Neural cell (in vitro differentiated cells): ENCODE measurements around the gene RAB22A. TPM values are rescaled to one million over a fixed set of nuclear protein-coding genes. Genes with fewer than 3 reads are reported as not detected.

ENCODE experiments used
- H2AFZ ChIP-seq: fragments of 200-600, 300-800 bp; sonication (generic), shearing (Covaris generic); 2 replicates; pipeline ENCODE4 v1.6.0; 2014; ENCODE audit warnings: low read depth, mild to moderate bottlenecking, antibody characterized with exemption, low read length, moderate library complexity
- H3F3A ChIP-seq: fragments of 200-600 bp; shearing (Covaris generic); 2 replicates; pipeline ENCODE4 v1.6.1; 2016; ENCODE audit warnings: mild to moderate bottlenecking, moderate library complexity, mixed read lengths, antibody characterized with exemption, low read length; ENCODE audit not compliant: insufficient read depth, poor library complexity, severe bottlenecking
- H3K27ac ChIP-seq: fragments of 200-600, 300-800 bp; sonication (generic), shearing (Covaris generic); 2 replicates; pipeline ENCODE4 v1.5.1; 2014; ENCODE audit warnings: mild to moderate bottlenecking, low read length, moderate library complexity
- H3K27me3 ChIP-seq: fragments of 300-800, 200-600 bp; sonication (generic), shearing (Covaris generic); 2 replicates; pipeline ENCODE4 v1.6.0; 2014; ENCODE audit warnings: mild to moderate bottlenecking, low read depth, low read length, moderate library complexity; ENCODE audit not compliant: insufficient read depth
- H3K36me3 ChIP-seq: fragments of 300-800, 200-600 bp; sonication (generic), shearing (Covaris generic); 2 replicates; pipeline ENCODE4 v1.5.1; 2014; ENCODE audit warnings: mild to moderate bottlenecking, antibody characterized with exemption, low read length, moderate library complexity; ENCODE audit not compliant: insufficient read depth
- H3K4me2 ChIP-seq: fragments of 300-800, 200-600 bp; sonication (generic), shearing (Covaris generic); 2 replicates; pipeline ENCODE4 v1.6.0; 2014; ENCODE audit warnings: mild to moderate bottlenecking, low read length
- H3K4me3 ChIP-seq: fragments of 300-800, 200-600 bp; sonication (generic), shearing (Covaris generic); 2 replicates; pipeline ENCODE4 v1.5.1; 2014; ENCODE audit warnings: mild to moderate bottlenecking, low read length, moderate library complexity
- H3K79me2 ChIP-seq: fragments of 200-600 bp; shearing (Covaris generic); replicated peaks from 2 replicates; pipeline ENCODE4 v1.6.0; 2014; ENCODE audit warnings: mild to moderate bottlenecking, low read length, moderate library complexity; ENCODE audit not compliant: insufficient read depth
- H3K9ac ChIP-seq: fragments of 300-800, 200-600 bp; sonication (generic), shearing (Covaris generic); 2 replicates; pipeline ENCODE4 v1.6.1; 2016; ENCODE audit warnings: mild to moderate bottlenecking, low read length, mixed read lengths
- H3K9me2 ChIP-seq: fragments of 200-600 bp; shearing (Covaris generic); 2 replicates; pipeline ENCODE4 v1.6.1; 2016; ENCODE audit warnings: mild to moderate bottlenecking, low read length, mixed read lengths; ENCODE audit not compliant: insufficient read depth
- H3K9me3 ChIP-seq: fragments of 200-600, 300-800 bp; sonication (generic), shearing (Covaris generic); 2 replicates; pipeline ENCODE4 v1.6.1; 2016; ENCODE audit warnings: mild to moderate bottlenecking, mixed run types, low read length, moderate library complexity, mixed read lengths
- H4K20me1 ChIP-seq: fragments of 200-600 bp; shearing (Covaris generic); 2 replicates; pipeline ENCODE4 v1.6.1; 2016; ENCODE audit warnings: mild to moderate bottlenecking, mixed run types; ENCODE audit not compliant: insufficient read depth
- CTCF ChIP-seq: fragments of 450-650 bp; IDR thresholded peaks from 2 replicates; pipeline ENCODE4 v1.5.1; 2014; ENCODE audit warnings: antibody characterized with exemption, mild to moderate bottlenecking, moderate library complexity; ENCODE audit not compliant: poor library complexity, severe bottlenecking
- EP300 ChIP-seq: fragments of 450-650 bp; conservative IDR thresholded peaks from 2 replicates; pipeline ENCODE4 v1.6.1; 2014; ENCODE audit warnings: antibody characterized with exemption, mild to moderate bottlenecking, moderate library complexity; ENCODE audit not compliant: poor library complexity, severe bottlenecking
- EZH2 ChIP-seq: fragments of 200-600, 300-800 bp; shearing (Covaris generic), sonication (generic); IDR thresholded peaks from 2 replicates; pipeline ENCODE4 v1.6.1; 2014; ENCODE audit warnings: antibody characterized with exemption, low read length, borderline replicate concordance, mild to moderate bottlenecking; ENCODE audit not compliant: insufficient read depth, poor library complexity, severe bottlenecking
- MXI1 ChIP-seq: fragments of 450-650 bp; conservative IDR thresholded peaks from 2 replicates; pipeline ENCODE4 v1.6.1; 2014; ENCODE audit warnings: antibody characterized with exemption, mild to moderate bottlenecking; ENCODE audit not compliant: poor library complexity, severe bottlenecking
- POLR2AphosphoS5 ChIP-seq: IDR thresholded peaks from 2 replicates; pipeline ENCODE4 v1.6.1; 2012
- RAD21 ChIP-seq: fragments of 450-650 bp; conservative IDR thresholded peaks from 2 replicates; pipeline ENCODE4 v1.6.1; 2014; ENCODE audit warnings: antibody characterized with exemption, mild to moderate bottlenecking, moderate library complexity
- REST ChIP-seq: IDR thresholded peaks from 2 replicates; pipeline ENCODE4 v1.6.1; 2012; ENCODE audit warnings: borderline replicate concordance
- SMC3 ChIP-seq: fragments of 450-650 bp; conservative IDR thresholded peaks from 2 replicates; pipeline ENCODE4 v1.6.1; 2014; ENCODE audit warnings: antibody characterized with exemption, mild to moderate bottlenecking, moderate library complexity; ENCODE audit not compliant: poor library complexity
- TAF1 ChIP-seq: IDR thresholded peaks from 2 replicates; pipeline ENCODE4 v1.6.1; 2012; ENCODE audit warnings: low read depth
- polyA plus RNA-seq: library from polyadenylated mRNA; depleted of rRNA; stranded (reverse); fragments of >200 nt; gene quantifications from 2 replicates; pipeline ENCODE4 v1.2.3, GENCODE V29; 2014

Gene RAB22A
- polyA plus RNA-seq, 1 donor from 2014 or later = 15.7 TPM

- no peak overlapping the region for H2AFZ ChIP-seq
- H3K4me3 ChIP-seq = no peak overlapping the region
- TF ChIP-seq SMC3 = no peak
- no peak for TF ChIP-seq POLR2AphosphoS5
- TF ChIP-seq TAF1 = no peak
- TF ChIP-seq EZH2 = no peak
- TF ChIP-seq EP300 = no peak
- TF ChIP-seq MXI1 = no peak
- no peak for TF ChIP-seq REST
- TF ChIP-seq CTCF = no peak
- TF ChIP-seq RAD21 = no peak
- H3K27ac ChIP-seq = no peak overlapping the region
- H3K4me2 ChIP-seq = no peak overlapping the region
- H3F3A ChIP-seq = no peaks in the 10 kb centered on the region
- no peaks in the 10 kb centered on the region for H4K20me1 ChIP-seq
- no peak overlapping the region for H3K9ac ChIP-seq
- no peaks in the 10 kb centered on the region for H3K9me2 ChIP-seq
- no peaks in the 10 kb centered on the region for H3K9me3 ChIP-seq
- H3K79me2 ChIP-seq = peaks cover 76% of the 10 kb centered on the region
- H3K36me3 ChIP-seq = no peaks in the 10 kb centered on the region
- H3K27me3 ChIP-seq = no peaks in the 10 kb centered on the region
Observed at GRCh38 chr20:58403272-58403671, 93.8 kb downstream of the RAB22A start.

GRCh38 chr20:58405504-58406291 is 96.2 kb downstream of the RAB22A start:
- Histone ChIP-seq H3K9ac (no peak overlapping the region), H2AFZ (no peak overlapping the region), H3K9me2 (no peaks in the 10 kb centered on the region), H3K27me3 (no peaks in the 10 kb centered on the region), H3F3A (no peaks in the 10 kb centered on the region), H3K9me3 (no peaks in the 10 kb centered on the region), H3K27ac (no peak overlapping the region), H3K79me2 (peaks cover 79% of the 10 kb centered on the region), H3K4me2 (no peak overlapping the region), H3K36me3 (no peaks in the 10 kb centered on the region), H4K20me1 (no peaks in the 10 kb centered on the region), H3K4me3 (no peak overlapping the region)
- TF ChIP-seq POLR2AphosphoS5 (no peak), EZH2 (no peak), RAD21 (no peak), EP300 (no peak)
